CD4-positive, CD25-positive, alpha-beta regulatory T cell (primary cell): ENCODE data around the gene OR1I1. TPM values are rescaled to one million over a fixed set of nuclear protein-coding genes. Genes with fewer than 3 reads are reported as not detected.

ENCODE experiments used
- ATAC-seq, 2 donors: fragments of 150-1000 bp; cut with Tn5 transposase; one replicate each; pipeline ENCODE4 v1.10.0; 2021; ENCODE audit warnings: low read depth in 2 of 2, moderate number of reproducible peaks in 2 of 2, moderate library complexity in 1 of 2
- DNase-seq, 3 donors: peaks; one replicate each; pipeline versions ENCODE4 v3.0.0 to v3.0.0-alpha.2; 2012 to 2022; ENCODE audit warnings: mixed read lengths in 1 of 3
- H3K27ac ChIP-seq: one replicate; pipeline ENCODE4 v1.7.0; 2013; ENCODE audit warnings: mild to moderate bottlenecking, low read length; ENCODE audit not compliant: insufficient read depth, poor library complexity, severe bottlenecking
- H3K27me3 ChIP-seq: one replicate; pipeline ENCODE4 v1.7.0; 2013; ENCODE audit warnings: low read length; ENCODE audit not compliant: control insufficient read depth, insufficient read depth
- H3K36me3 ChIP-seq: one replicate; pipeline ENCODE4 v1.7.0; 2013; ENCODE audit warnings: mild to moderate bottlenecking, low read length, moderate library complexity; ENCODE audit not compliant: control insufficient read depth, insufficient read depth
- H3K4me1 ChIP-seq: 2 replicates; pipeline ENCODE4 v1.7.0; 2013; ENCODE audit warnings: mild to moderate bottlenecking, low read length; ENCODE audit not compliant: insufficient read depth, control insufficient read depth, poor library complexity, severe bottlenecking
- H3K4me3 ChIP-seq: one replicate; pipeline ENCODE4 v1.7.0; 2013; ENCODE audit warnings: low read depth, mild to moderate bottlenecking, low read length, moderate library complexity
- H3K9me3 ChIP-seq, 2 experiments: 1 replicate in 1 of 2; 2 replicates in 1 of 2; pipeline ENCODE4 v1.7.0; 2013; ENCODE audit warnings: low read length in 2 of 2, mild to moderate bottlenecking in 1 of 2, moderate library complexity in 1 of 2; ENCODE audit not compliant: control insufficient read depth in 2 of 2
- H3K27ac Mint-ChIP-seq, 3 donors: one replicate each; pipeline ENCODE4 v1.8.0; 2020 to 2022; ENCODE audit warnings: mild to moderate bottlenecking in 3 of 3, mixed read lengths in 3 of 3, moderate library complexity in 2 of 3
- H3K27me3 Mint-ChIP-seq: one replicate; pipeline ENCODE4 v1.8.0; 2022; ENCODE audit warnings: mild to moderate bottlenecking, mixed read lengths
- H3K36me3 Mint-ChIP-seq: one replicate; pipeline ENCODE4 v1.8.0; 2020; ENCODE audit warnings: mixed read lengths
- H3K4me1 Mint-ChIP-seq, 4 donors: one replicate each; pipeline ENCODE4 v1.8.0; 2020 to 2022; ENCODE audit warnings: mixed read lengths in 4 of 4, mild to moderate bottlenecking in 1 of 4
- H3K4me3 Mint-ChIP-seq, 4 donors: one replicate each; pipeline ENCODE4 v1.8.0; 2020 to 2022; ENCODE audit warnings: mild to moderate bottlenecking in 4 of 4, mixed read lengths in 4 of 4, moderate library complexity in 3 of 4
- H3K9me3 Mint-ChIP-seq, 7 donors: one replicate each; pipeline ENCODE4 v1.8.0; 2020 to 2022; ENCODE audit warnings: mixed read lengths in 7 of 7, mild to moderate bottlenecking in 3 of 7, moderate library complexity in 2 of 7
- polyA plus RNA-seq, 4 donors: library from polyadenylated mRNA; unstranded; fragments of 300-500 nt; fragmentation: Illumina TruSeq; gene quantifications; one replicate each; pipeline ENCODE4 v1.2.3, GENCODE V29; 2021
- total RNA-seq: library from RNA; stranded (reverse); gene quantifications from one replicate; pipeline ENCODE4 v1.2.3, GENCODE V29; 2022

Gene OR1I1
- total and polyA plus RNA-seq, 5 donors from 2014 or later: not detected

- H3K27me3 Mint-ChIP-seq: peaks cover 4% of the 10 kb centered on the region
- Histone ChIP-seq H3K27ac (no peak overlapping the region), H3K4me1 (no peaks in the 10 kb centered on the region), H3K27me3 (no peaks in the 10 kb centered on the region), H3K9me3 (peaks cover 9 to 11% of the 10 kb centered on the region in 2 experiments), H3K4me3 (no peak overlapping the region), H3K36me3 (no peaks in the 10 kb centered on the region)
- H3K4me3 Mint-ChIP-seq: no peak overlapping the region
- peaks cover 0 to 3% (median 1%) of the 10 kb centered on the region in 4 donors for H3K4me1 Mint-ChIP-seq
- peaks cover 3% of the 10 kb centered on the region for H3K36me3 Mint-ChIP-seq
- H3K9me3 Mint-ChIP-seq: peaks cover 0 to 15% (median 4%) of the 10 kb centered on the region in 7 donors
- no peak overlapping the region for H3K27ac Mint-ChIP-seq
- DNase-seq (no peak), ATAC-seq (no peak)
Measured at GRCh38 chr19:15099017-15099582, 17.1 kb downstream of the OR1I1 start.

- peak overlapping the region in 1 of 3 donors; percentile 32 for H3K27ac Mint-ChIP-seq
- peaks cover 3% of the 10 kb centered on the region for H3K36me3 Mint-ChIP-seq
- Histone ChIP-seq H3K36me3 (no peaks in the 10 kb centered on the region), H3K4me3 (no peak overlapping the region), H3K27me3 (peaks cover 4% of the 10 kb centered on the region), H3K27ac (no peak overlapping the region), H3K4me1 (no peaks in the 10 kb centered on the region), H3K9me3 (peaks cover 13 to 16% of the 10 kb centered on the region in 2 experiments)
- peaks cover 0 to 23% (median 6%) of the 10 kb centered on the region in 7 donors for H3K9me3 Mint-ChIP-seq
- H3K4me1 Mint-ChIP-seq: peaks cover 0 to 8% (median 1%) of the 10 kb centered on the region in 4 donors
- peaks cover 19% of the 10 kb centered on the region for H3K27me3 Mint-ChIP-seq
- H3K4me3 Mint-ChIP-seq: no peak overlapping the region
- DNase-seq (peak; percentile 17 to 62 (median 27)), ATAC-seq (no peak)
Measured at GRCh38 chr19:15101479-15102082, 19.6 kb downstream of the OR1I1 start.

- peaks cover 0 to 21% (median 4%) of the 10 kb centered on the region in 4 donors for H3K4me1 Mint-ChIP-seq
- H3K9me3 Mint-ChIP-seq: peaks cover 0 to 23% (median 7%) of the 10 kb centered on the region in 7 donors
- Histone ChIP-seq H3K36me3 (no peaks in the 10 kb centered on the region), H3K9me3 (peaks cover 13 to 16% of the 10 kb centered on the region in 2 experiments), H3K4me1 (peaks cover 6% of the 10 kb centered on the region), H3K4me3 (no peak overlapping the region), H3K27ac (no peak overlapping the region), H3K27me3 (peaks cover 9% of the 10 kb centered on the region)
- peaks cover 3% of the 10 kb centered on the region for H3K36me3 Mint-ChIP-seq
- ATAC-seq: no peak
- no peak overlapping the region for H3K4me3 Mint-ChIP-seq
- no peak for DNase-seq
- no peak overlapping the region for H3K27ac Mint-ChIP-seq
- H3K27me3 Mint-ChIP-seq: peaks cover 33% of the 10 kb centered on the region
Measured at GRCh38 chr19:15104003-15104402, 22.0 kb downstream of the OR1I1 start.

GRCh38 chr19:15104411-15104810 lies 22.4 kb downstream of the OR1I1 start:
- ATAC-seq: no peak
- H3K27me3 ChIP-seq: peaks cover 9% of the 10 kb centered on the region
- Mint-ChIP-seq H3K9me3 (peaks cover 0 to 23% (median 7%) of the 10 kb centered on the region in 7 donors), H3K27me3 (peaks cover 33% of the 10 kb centered on the region), H3K27ac (no peak overlapping the region), H3K36me3 (peaks cover 3% of the 10 kb centered on the region), H3K4me1 (peaks cover 0 to 21% (median 3%) of the 10 kb centered on the region in 4 donors), H3K4me3 (no peak overlapping the region)
- no peak for DNase-seq
- H3K27ac ChIP-seq: no peak overlapping the region
- no peaks in the 10 kb centered on the region for H3K36me3 ChIP-seq
- H3K4me1 ChIP-seq: peaks cover 6% of the 10 kb centered on the region
- peaks cover 13 to 16% of the 10 kb centered on the region in 2 experiments for H3K9me3 ChIP-seq
- no peak overlapping the region for H3K4me3 ChIP-seq

GRCh38 chr19:15105044-15105443 lies 23.0 kb downstream of the OR1I1 start:
- no peak overlapping the region for H3K27ac Mint-ChIP-seq
- H3K36me3 ChIP-seq: no peaks in the 10 kb centered on the region
- H3K27me3 Mint-ChIP-seq: peaks cover 33% of the 10 kb centered on the region
- no peak overlapping the region for H3K27ac ChIP-seq
- H3K36me3 Mint-ChIP-seq: peaks cover 3% of the 10 kb centered on the region
- peak overlapping the region in 1 of 4 donors; percentile 33 for H3K4me3 Mint-ChIP-seq
- peaks cover 0 to 21% (median 3%) of the 10 kb centered on the region in 4 donors for H3K4me1 Mint-ChIP-seq
- peaks cover 9% of the 10 kb centered on the region for H3K27me3 ChIP-seq
- no peak for DNase-seq
- H3K4me1 ChIP-seq: peaks cover 6% of the 10 kb centered on the region
- ATAC-seq: no peak
- no peak overlapping the region for H3K4me3 ChIP-seq
- peaks cover 0 to 23% (median 7%) of the 10 kb centered on the region in 7 donors for H3K9me3 Mint-ChIP-seq
- H3K9me3 ChIP-seq: peaks cover 13 to 16% of the 10 kb centered on the region in 2 experiments

- Mint-ChIP-seq H3K36me3 (peaks cover 3% of the 10 kb centered on the region), H3K4me1 (peaks cover 0 to 18% (median 3%) of the 10 kb centered on the region in 4 donors), H3K4me3 (peak within 1 kb of the TSS in 3 of 4 donors; percentile 26 to 87 (median 48)), H3K27me3 (peaks cover 33% of the 10 kb centered on the region), H3K27ac (peak within 1 kb of the TSS in 2 of 3 donors; percentile 32 to 44), H3K9me3 (peaks cover 0 to 20% (median 7%) of the 10 kb centered on the region in 7 donors)
- DNase-seq (no peak), ATAC-seq (no peak)
- H3K4me3 ChIP-seq: no peak within 1 kb of the TSS
- H3K4me1 ChIP-seq: peaks cover 6% of the 10 kb centered on the region
- H3K9me3 ChIP-seq: peaks cover 12 to 16% of the 10 kb centered on the region in 2 experiments
- H3K27ac ChIP-seq: no peak within 1 kb of the TSS
- peaks cover 9% of the 10 kb centered on the region for H3K27me3 ChIP-seq
- H3K36me3 ChIP-seq: no peaks in the 10 kb centered on the region
Measured at GRCh38 chr19:15107061-15108010, 25.3 kb downstream of the OR1I1 start, which contains the start of gene SYDE1. Gene SYDE1, plus strand, starts transcription at chr19:15107401. Its CDS starts 33 bp downstream, at chr19:15107434.

- Mint-ChIP-seq H3K9me3 (peaks cover 0 to 17% (median 7%) of the 10 kb centered on the region in 7 donors), H3K36me3 (peaks cover 3% of the 10 kb centered on the region), H3K27ac (peak overlapping the region in 2 of 3 donors; percentile 9 to 44), H3K4me3 (peak overlapping the region in 1 of 4 donors; percentile 72), H3K4me1 (peaks cover 0 to 18% (median 3%) of the 10 kb centered on the region in 4 donors), H3K27me3 (peaks cover 33% of the 10 kb centered on the region)
- peaks cover 9 to 12% of the 10 kb centered on the region in 2 experiments for H3K9me3 ChIP-seq
- H3K27ac ChIP-seq: no peak overlapping the region
- ATAC-seq (no peak), DNase-seq (no peak)
- peaks cover 9% of the 10 kb centered on the region for H3K27me3 ChIP-seq
- H3K4me3 ChIP-seq: no peak overlapping the region
- no peaks in the 10 kb centered on the region for H3K36me3 ChIP-seq
- peaks cover 6% of the 10 kb centered on the region for H3K4me1 ChIP-seq
Measured at GRCh38 chr19:15108145-15108844, 26.3 kb downstream of the OR1I1 start.
